Neural progenitor cell (in vitro differentiated cells): ENCODE results near the gene CDH26. TPM values are rescaled to one million over a fixed set of nuclear protein-coding genes. Genes with fewer than 3 reads are reported as not detected.

ENCODE experiments used
- DNase-seq: peaks from one replicate; pipeline ENCODE4 v3.0.0-alpha.2; 2016; ENCODE audit warnings: low spot score
- H2AFZ ChIP-seq: fragments of 200-600 bp; sonication (generic); replicated peaks from 2 replicates; pipeline ENCODE4 v1.6.1; 2016; ENCODE audit warnings: antibody characterized with exemption
- H3F3A ChIP-seq: fragments of 200-600 bp; sonication (generic); 2 replicates; pipeline ENCODE4 v1.6.1; 2016; ENCODE audit warnings: antibody characterized with exemption, low read depth
- H3K27ac ChIP-seq: fragments of 200-600 bp; sonication (generic); 2 replicates; pipeline ENCODE4 v1.5.1; 2016; ENCODE audit warnings: mild to moderate bottlenecking
- H3K27me3 ChIP-seq: fragments of 200-600 bp; sonication (generic); 2 replicates; pipeline ENCODE4 v1.6.1; 2016; ENCODE audit warnings: mild to moderate bottlenecking, moderate library complexity
- H3K36me3 ChIP-seq: fragments of 200-600 bp; sonication (generic); 2 replicates; pipeline ENCODE4 v1.5.1; 2016
- H3K4me1 ChIP-seq: fragments of 200-600 bp; sonication (generic); 2 replicates; pipeline ENCODE4 v1.6.1; 2016; ENCODE audit warnings: mixed run types
- H3K4me2 ChIP-seq: fragments of 200-600 bp; sonication (generic); 2 replicates; pipeline ENCODE4 v1.6.1; 2016
- H3K4me3 ChIP-seq: fragments of 200-600 bp; sonication (generic); 2 replicates; pipeline ENCODE4 v1.5.1; 2016
- H3K79me2 ChIP-seq: fragments of 200-600 bp; sonication (generic); 2 replicates; pipeline ENCODE4 v1.6.1; 2016; ENCODE audit warnings: low read depth
- H3K9ac ChIP-seq: fragments of 200-600 bp; sonication (generic); 2 replicates; pipeline ENCODE4 v1.6.1; 2016
- H3K9me3 ChIP-seq: fragments of 200-600 bp; sonication (generic); 2 replicates; pipeline ENCODE4 v1.5.1; 2016; ENCODE audit warnings: low read depth
- H4K20me1 ChIP-seq: fragments of 200-600 bp; sonication (generic); 2 replicates; pipeline ENCODE4 v1.6.1; 2016; ENCODE audit warnings: low read depth
- H3K27ac Mint-ChIP-seq: 3 replicates; pipeline ENCODE4 v1.8.0; 2021; ENCODE audit warnings: mixed read lengths
- H3K27me3 Mint-ChIP-seq: 2 replicates; pipeline ENCODE4 v1.8.0; 2022; ENCODE audit warnings: low read depth, mild to moderate bottlenecking, inconsistent platforms, moderate library complexity, mixed read lengths; ENCODE audit not compliant: insufficient read depth
- H3K36me3 Mint-ChIP-seq: 3 replicates; pipeline ENCODE4 v1.8.0; 2021; ENCODE audit warnings: mixed read lengths
- H3K4me1 Mint-ChIP-seq: 3 replicates; pipeline ENCODE4 v1.8.0; 2021; ENCODE audit warnings: mixed read lengths
- H3K4me3 Mint-ChIP-seq: 3 replicates; pipeline ENCODE4 v1.8.0; 2021; ENCODE audit warnings: mild to moderate bottlenecking, moderate library complexity, mixed read lengths
- H3K9me3 Mint-ChIP-seq: 3 replicates; pipeline ENCODE4 v1.8.0; 2020; ENCODE audit warnings: mixed read lengths
- CTCF ChIP-seq: fragments of 200-600 bp; sonication (generic); IDR thresholded peaks from 2 replicates; pipeline ENCODE4 v1.5.1; 2017; ENCODE audit warnings: antibody characterized with exemption, mild to moderate bottlenecking
- EZH2 ChIP-seq: fragments of 200-600 bp; sonication (generic); IDR thresholded peaks from 2 replicates; pipeline ENCODE4 v1.6.1; 2017; ENCODE audit warnings: antibody characterized with exemption, mild to moderate bottlenecking, moderate library complexity
- EZH2phosphoT487 ChIP-seq: fragments of 200-600 bp; sonication (generic); IDR thresholded peaks from 2 replicates; pipeline ENCODE4 v1.6.1; 2017; ENCODE audit warnings: antibody characterized with exemption
- total RNA-seq: library from RNA; depleted of rRNA; stranded (reverse); fragments of >200 nt; gene quantifications from 2 replicates; pipeline ENCODE4 v1.2.3, GENCODE V29; 2015; ENCODE audit warnings: low replicate concordance

Gene CDH26
- total RNA-seq, 1 donor from 2014 or later, result not detected

- no peak for DNase-seq
- Histone ChIP-seq H3K9ac (no peak overlapping the region), H3K4me3 (no peak overlapping the region), H2AFZ (no peak overlapping the region), H3K79me2 (no peaks in the 10 kb centered on the region), H3K27ac (no peak overlapping the region), H3K27me3 (peaks cover 49% of the 10 kb centered on the region), H3K36me3 (no peaks in the 10 kb centered on the region), H3K4me2 (no peak overlapping the region), H4K20me1 (no peaks in the 10 kb centered on the region), H3K4me1 (no peaks in the 10 kb centered on the region), H3K9me3 (no peaks in the 10 kb centered on the region), H3F3A (no peaks in the 10 kb centered on the region)
- no peaks in the 10 kb centered on the region for H3K27me3 Mint-ChIP-seq
- TF ChIP-seq CTCF (no peak), EZH2phosphoT487 (no peak), EZH2 (no peak)
- no peak overlapping the region for H3K27ac Mint-ChIP-seq
- H3K4me3 Mint-ChIP-seq, result no peak overlapping the region
- no peaks in the 10 kb centered on the region for H3K4me1 Mint-ChIP-seq
- no peaks in the 10 kb centered on the region for H3K9me3 Mint-ChIP-seq
- H3K36me3 Mint-ChIP-seq, result no peaks in the 10 kb centered on the region
These were observed 45.6 kb upstream of the CDH26 start for GRCh38 chr20:59912609-59913008.

- Mint-ChIP-seq H3K27ac (no peak overlapping the region), H3K4me1 (peaks cover 10% of the 10 kb centered on the region), H3K27me3 (no peaks in the 10 kb centered on the region), H3K9me3 (no peaks in the 10 kb centered on the region), H3K36me3 (no peaks in the 10 kb centered on the region), H3K4me3 (no peak overlapping the region)
- no peaks in the 10 kb centered on the region for H3F3A ChIP-seq
- H3K36me3 ChIP-seq, result no peaks in the 10 kb centered on the region
- H3K27me3 ChIP-seq, result peaks cover 17% of the 10 kb centered on the region
- H3K4me2 ChIP-seq, result no peak overlapping the region
- no peak overlapping the region for H3K4me3 ChIP-seq
- no peaks in the 10 kb centered on the region for H4K20me1 ChIP-seq
- no peak overlapping the region for H3K9ac ChIP-seq
- DNase-seq, result no peak
- H3K9me3 ChIP-seq, result no peaks in the 10 kb centered on the region
- H2AFZ ChIP-seq, result no peak overlapping the region
- TF ChIP-seq EZH2phosphoT487, result no peak
- no peak for TF ChIP-seq CTCF
- TF ChIP-seq EZH2, result no peak
- no peak overlapping the region for H3K27ac ChIP-seq
- no peaks in the 10 kb centered on the region for H3K79me2 ChIP-seq
- no peaks in the 10 kb centered on the region for H3K4me1 ChIP-seq
These were observed 37.3 kb upstream of the CDH26 start for GRCh38 chr20:59920944-59921343.

GRCh38 chr20:59923514-59923913 is 34.7 kb upstream of the CDH26 start:
- no peak for TF ChIP-seq EZH2
- peaks cover 22% of the 10 kb centered on the region for H3K27me3 ChIP-seq
- no peaks in the 10 kb centered on the region for H3K36me3 Mint-ChIP-seq
- H3K4me1 Mint-ChIP-seq, result peaks cover 10% of the 10 kb centered on the region
- H3K4me1 ChIP-seq, result no peaks in the 10 kb centered on the region
- H3K27ac ChIP-seq, result no peak overlapping the region
- no peak overlapping the region for H3K4me3 Mint-ChIP-seq
- H3K9me3 Mint-ChIP-seq, result no peaks in the 10 kb centered on the region
- H3K36me3 ChIP-seq, result no peaks in the 10 kb centered on the region
- H3K9me3 ChIP-seq, result no peaks in the 10 kb centered on the region
- no peak overlapping the region for H3K27ac Mint-ChIP-seq
- H3K4me3 ChIP-seq, result no peak overlapping the region
- H3K79me2 ChIP-seq, result no peaks in the 10 kb centered on the region
- no peaks in the 10 kb centered on the region for H3K27me3 Mint-ChIP-seq
- H3F3A ChIP-seq, result no peaks in the 10 kb centered on the region
- no peak overlapping the region for H3K9ac ChIP-seq
- no peaks in the 10 kb centered on the region for H4K20me1 ChIP-seq
- H3K4me2 ChIP-seq, result no peak overlapping the region
- no peak overlapping the region for H2AFZ ChIP-seq
- DNase-seq, result no peak

- H3K4me1 ChIP-seq, result no peaks in the 10 kb centered on the region
- no peaks in the 10 kb centered on the region for H3K36me3 ChIP-seq
- H3K27ac Mint-ChIP-seq, result no peak overlapping the region
- no peaks in the 10 kb centered on the region for H3F3A ChIP-seq
- no peaks in the 10 kb centered on the region for H3K36me3 Mint-ChIP-seq
- H3K4me1 Mint-ChIP-seq, result peaks cover 13% of the 10 kb centered on the region
- no peaks in the 10 kb centered on the region for H3K27me3 Mint-ChIP-seq
- no peak overlapping the region for H3K4me3 Mint-ChIP-seq
- H4K20me1 ChIP-seq, result no peaks in the 10 kb centered on the region
- no peak overlapping the region for H2AFZ ChIP-seq
- H3K27ac ChIP-seq, result no peak overlapping the region
- no peak for DNase-seq
- TF ChIP-seq EZH2 (no peak), EZH2phosphoT487 (no peak), CTCF (no peak)
- H3K79me2 ChIP-seq, result no peaks in the 10 kb centered on the region
- H3K27me3 ChIP-seq, result peaks cover 22% of the 10 kb centered on the region
- H3K4me3 ChIP-seq, result no peak overlapping the region
- no peaks in the 10 kb centered on the region for H3K9me3 Mint-ChIP-seq
- H3K9me3 ChIP-seq, result no peaks in the 10 kb centered on the region
- H3K4me2 ChIP-seq, result no peak overlapping the region
- H3K9ac ChIP-seq, result no peak overlapping the region
These were observed 32.9 kb upstream of the CDH26 start for GRCh38 chr20:59925359-59925758.
